ENCODE results near the gene SH3BGRL2. TPM values are rescaled to one million over a fixed set of nuclear protein-coding genes. Genes with fewer than 3 reads are reported as not detected.

Gene SH3BGRL2
- total RNA-seq, 1 experiment from 2014 or later = 11.8 TPM

DNA sequence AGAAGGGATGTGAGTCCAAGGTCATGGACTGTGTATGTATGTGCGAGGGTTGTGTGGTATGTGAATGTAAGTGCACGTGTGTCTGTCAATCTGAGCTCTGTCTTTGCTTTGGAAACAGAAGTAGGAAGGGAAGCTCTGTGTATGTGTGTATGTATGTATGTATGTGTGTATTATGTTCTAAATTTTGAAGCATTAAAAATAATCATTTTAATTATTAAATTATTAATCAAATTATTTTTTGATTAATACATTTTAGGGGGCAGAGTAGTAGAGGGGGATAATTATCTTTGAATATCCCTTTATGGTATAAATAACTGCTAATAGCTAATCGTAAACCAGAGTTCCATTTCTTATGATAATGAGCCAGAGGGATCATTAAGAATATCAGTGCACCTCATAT, 42.8 kb downstream of the SH3BGRL2 start:
- H3K27me3 ChIP-seq (ENCODE audit: insufficient read depth, low read length) = no peaks in the 10 kb centered on the region
- no peak overlapping the region for H4K91ac ChIP-seq (ENCODE audit: insufficient read length, low read depth, low read length)
- H3K14ac ChIP-seq (ENCODE audit: insufficient read depth, low read length) = no peak overlapping the region
- H2BK15ac ChIP-seq (ENCODE audit: low read depth, low read length) = no peak overlapping the region
- H3K79me1 ChIP-seq (ENCODE audit: insufficient read depth, low read depth, low read length, poor library complexity, severe bottlenecking) = no peaks in the 10 kb centered on the region
- TF ChIP-seq, protein P1, sequence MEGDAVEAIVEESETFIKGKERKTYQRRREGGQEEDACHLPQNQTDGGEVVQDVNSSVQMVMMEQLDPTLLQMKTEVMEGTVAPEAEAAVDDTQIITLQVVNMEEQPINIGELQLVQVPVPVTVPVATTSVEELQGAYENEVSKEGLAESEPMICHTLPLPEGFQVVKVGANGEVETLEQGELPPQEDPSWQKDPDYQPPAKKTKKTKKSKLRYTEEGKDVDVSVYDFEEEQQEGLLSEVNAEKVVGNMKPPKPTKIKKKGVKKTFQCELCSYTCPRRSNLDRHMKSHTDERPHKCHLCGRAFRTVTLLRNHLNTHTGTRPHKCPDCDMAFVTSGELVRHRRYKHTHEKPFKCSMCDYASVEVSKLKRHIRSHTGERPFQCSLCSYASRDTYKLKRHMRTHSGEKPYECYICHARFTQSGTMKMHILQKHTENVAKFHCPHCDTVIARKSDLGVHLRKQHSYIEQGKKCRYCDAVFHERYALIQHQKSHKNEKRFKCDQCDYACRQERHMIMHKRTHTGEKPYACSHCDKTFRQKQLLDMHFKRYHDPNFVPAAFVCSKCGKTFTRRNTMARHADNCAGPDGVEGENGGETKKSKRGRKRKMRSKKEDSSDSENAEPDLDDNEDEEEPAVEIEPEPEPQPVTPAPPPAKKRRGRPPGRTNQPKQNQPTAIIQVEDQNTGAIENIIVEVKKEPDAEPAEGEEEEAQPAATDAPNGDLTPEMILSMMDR (conservative IDR thresholded peaks at IDR 0.05) = no peak
- Mint-ChIP-seq H3K4me3 (no peak overlapping the region), H3K9me3 (no peaks in the 10 kb centered on the region), H3K4me1 (peaks cover 9 to 30% of the 10 kb centered on the region in 2 experiments), H3K27ac (no peak overlapping the region), H3K36me3 (ENCODE audit: insufficient read depth in 1 of 3, low read depth in 3 of 3) (peaks cover 5 to 6% (median 5%) of the 10 kb centered on the region in 3 experiments; a peak in 3 of 7 replicates), H3K27me3 (ENCODE audit: low read depth) (no peaks in the 10 kb centered on the region)
- no peak overlapping the region for H3K18ac ChIP-seq (ENCODE audit: insufficient read length, low read depth, low read length)
- no peak overlapping the region for H2AFZ ChIP-seq (ENCODE audit: low read length)
- H4K5ac ChIP-seq (ENCODE audit: insufficient read length, low read depth, low read length) = no peak overlapping the region
- H4K20me1 ChIP-seq (ENCODE audit: control insufficient read depth, insufficient read depth, insufficient read length) = no peaks in the 10 kb centered on the region
- H3K79me2 ChIP-seq (ENCODE audit: insufficient read depth, low read length) = no peaks in the 10 kb centered on the region
- no peak overlapping the region for H4K8ac ChIP-seq (replicated peaks; ENCODE audit: insufficient read length, low read depth, low read length)
- no peaks in the 10 kb centered on the region for H3K9me3 ChIP-seq (ENCODE audit: control insufficient read depth, low read depth, low read length)
- no peak overlapping the region for H3K23ac ChIP-seq (ENCODE audit: insufficient read length, low read depth, low read length)
- DNase-seq = no peak
- no peak overlapping the region for H2AK5ac ChIP-seq (ENCODE audit: insufficient read length, low read length)
- no peak overlapping the region for H2BK20ac ChIP-seq (ENCODE audit: low read depth, low read length, poor library complexity, severe bottlenecking)
- no peak overlapping the region for H3T11ph ChIP-seq (ENCODE audit: low read length)
- no CpG with 5 or more reads among the region's 3 CpGs for WGBS (ENCODE audit: extremely low coverage, insufficient read length, low lambda C conversion rate)
- H3K23me2 ChIP-seq (ENCODE audit: insufficient read length, low read depth, low read length, poor library complexity, severe bottlenecking) = no peaks in the 10 kb centered on the region
- no peak overlapping the region for H3K56ac ChIP-seq (ENCODE audit: insufficient read length, low read depth, low read length)
- H3K4me2 ChIP-seq (ENCODE audit: insufficient read depth, insufficient read length, low read length) = no peak overlapping the region
- no peak overlapping the region for H3K4ac ChIP-seq (ENCODE audit: low read depth, low read length)
- no peak overlapping the region for H3K27ac ChIP-seq (ENCODE audit: insufficient read length, low read depth, low read length)
- H3K9ac ChIP-seq (ENCODE audit: extremely low read depth, insufficient read length, low read length) = no peak overlapping the region
- no peak overlapping the region for H2BK5ac ChIP-seq (ENCODE audit: insufficient read length, low read length)
- no peak overlapping the region for H2BK12ac ChIP-seq (ENCODE audit: insufficient read length, low read depth, low read length)
- no peak overlapping the region for H2BK120ac ChIP-seq (ENCODE audit: low read depth, low read length, poor library complexity, severe bottlenecking)
- H3K4me1 ChIP-seq (ENCODE audit: insufficient read depth, low read length) = no peaks in the 10 kb centered on the region

All from H9 (cell line).